ENCODE measurements around the gene MYH10.

GRCh38 chr17:8665684-8666083 is 35.2 kb upstream of the MYH10 start:
- TF ChIP-seq, protein P1, sequence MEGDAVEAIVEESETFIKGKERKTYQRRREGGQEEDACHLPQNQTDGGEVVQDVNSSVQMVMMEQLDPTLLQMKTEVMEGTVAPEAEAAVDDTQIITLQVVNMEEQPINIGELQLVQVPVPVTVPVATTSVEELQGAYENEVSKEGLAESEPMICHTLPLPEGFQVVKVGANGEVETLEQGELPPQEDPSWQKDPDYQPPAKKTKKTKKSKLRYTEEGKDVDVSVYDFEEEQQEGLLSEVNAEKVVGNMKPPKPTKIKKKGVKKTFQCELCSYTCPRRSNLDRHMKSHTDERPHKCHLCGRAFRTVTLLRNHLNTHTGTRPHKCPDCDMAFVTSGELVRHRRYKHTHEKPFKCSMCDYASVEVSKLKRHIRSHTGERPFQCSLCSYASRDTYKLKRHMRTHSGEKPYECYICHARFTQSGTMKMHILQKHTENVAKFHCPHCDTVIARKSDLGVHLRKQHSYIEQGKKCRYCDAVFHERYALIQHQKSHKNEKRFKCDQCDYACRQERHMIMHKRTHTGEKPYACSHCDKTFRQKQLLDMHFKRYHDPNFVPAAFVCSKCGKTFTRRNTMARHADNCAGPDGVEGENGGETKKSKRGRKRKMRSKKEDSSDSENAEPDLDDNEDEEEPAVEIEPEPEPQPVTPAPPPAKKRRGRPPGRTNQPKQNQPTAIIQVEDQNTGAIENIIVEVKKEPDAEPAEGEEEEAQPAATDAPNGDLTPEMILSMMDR (IDR thresholded peaks at IDR 0.05): no peak
- TF ChIP-seq POLR2AphosphoS5 (IDR thresholded peaks at IDR 0.05; ENCODE audit: insufficient read depth in 1 of 2, low read depth in 1 of 2) (no peak), POLR2A (IDR thresholded peaks at IDR 0.05) (no peak)
